ENCODE results near the gene STAT3.
"Not testable (repeated sequence)": the region's sequence is repeated elsewhere in the genome, so short reads cannot be mapped to it uniquely, and the experiment has no call there.

Gene STAT3

GRCh38 chr17:42279776-42280630 is 108.2 kb downstream of the STAT3 start:
- no peak for DNase-seq (ENCODE audit: low read depth, low spot score)

DNA sequence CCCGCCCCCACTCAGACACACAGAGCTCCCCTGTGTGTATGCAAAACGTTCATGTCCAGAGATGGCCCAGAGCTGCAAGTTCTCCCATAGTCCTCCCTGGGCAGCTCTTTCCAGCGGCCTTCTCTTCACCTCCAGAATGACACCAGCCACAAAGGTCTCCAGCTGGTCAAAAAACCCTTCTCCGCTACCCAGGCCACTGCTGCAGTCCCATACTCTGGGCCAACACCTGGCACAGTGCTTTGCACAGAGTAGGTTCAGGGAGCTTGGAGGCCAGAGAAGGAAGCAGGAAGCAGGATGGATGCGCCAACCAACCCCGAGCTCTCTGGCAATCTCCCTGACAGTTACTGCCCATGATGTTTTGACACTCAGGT is 110.9 kb downstream of the STAT3 start:
- no peak for DNase-seq (ENCODE audit: low read depth, low spot score)

DNA sequence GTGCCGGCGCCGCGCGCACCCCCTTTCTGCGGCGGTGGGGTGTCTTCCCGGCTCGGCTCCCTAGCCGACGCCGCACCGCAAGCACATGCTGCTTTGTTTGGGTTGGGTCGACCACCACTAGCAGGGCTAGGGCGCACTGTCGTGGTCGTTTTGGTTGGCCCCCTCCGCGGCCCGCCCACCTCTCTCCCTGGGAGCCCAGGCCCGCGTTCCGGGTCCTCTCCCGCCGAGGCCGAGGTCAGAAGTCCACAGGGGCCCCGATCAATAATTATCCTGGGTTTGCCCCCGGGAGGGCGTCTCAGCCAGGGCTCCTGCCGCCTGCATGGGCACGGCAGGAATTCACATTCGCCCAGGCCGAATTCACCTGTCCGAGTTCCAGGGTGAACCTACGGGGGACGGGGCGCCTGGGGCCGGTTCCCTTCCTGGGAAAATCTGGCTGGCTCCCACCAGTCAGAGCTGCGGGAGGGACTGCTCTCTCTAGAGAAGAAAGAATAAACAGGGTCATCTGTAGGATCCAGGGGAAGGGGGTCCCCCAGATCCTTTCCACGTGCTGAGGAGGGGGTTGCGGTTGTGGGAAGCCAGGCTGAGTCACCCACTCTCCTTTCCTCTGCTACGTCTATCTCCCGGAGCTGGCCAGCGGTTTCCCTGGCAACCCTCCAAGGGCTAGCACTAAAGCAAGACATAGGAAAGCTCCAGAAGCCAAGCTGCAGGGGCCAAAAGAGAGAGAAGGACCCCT is 111.5 kb downstream of the STAT3 start:
- no peak for DNase-seq (ENCODE audit: low read depth, low spot score)

GRCh38 chr17:42276359-42276608 is 112.0 kb downstream of the STAT3 start, which contains the start of gene STAT5B:
Gene STAT5B, minus strand, starts transcription at chr17:42276391. Its CDS starts 44,264 bp downstream, at chr17:42232127.
- DNase-seq (ENCODE audit: low read depth, low spot score) = no peak

DNA sequence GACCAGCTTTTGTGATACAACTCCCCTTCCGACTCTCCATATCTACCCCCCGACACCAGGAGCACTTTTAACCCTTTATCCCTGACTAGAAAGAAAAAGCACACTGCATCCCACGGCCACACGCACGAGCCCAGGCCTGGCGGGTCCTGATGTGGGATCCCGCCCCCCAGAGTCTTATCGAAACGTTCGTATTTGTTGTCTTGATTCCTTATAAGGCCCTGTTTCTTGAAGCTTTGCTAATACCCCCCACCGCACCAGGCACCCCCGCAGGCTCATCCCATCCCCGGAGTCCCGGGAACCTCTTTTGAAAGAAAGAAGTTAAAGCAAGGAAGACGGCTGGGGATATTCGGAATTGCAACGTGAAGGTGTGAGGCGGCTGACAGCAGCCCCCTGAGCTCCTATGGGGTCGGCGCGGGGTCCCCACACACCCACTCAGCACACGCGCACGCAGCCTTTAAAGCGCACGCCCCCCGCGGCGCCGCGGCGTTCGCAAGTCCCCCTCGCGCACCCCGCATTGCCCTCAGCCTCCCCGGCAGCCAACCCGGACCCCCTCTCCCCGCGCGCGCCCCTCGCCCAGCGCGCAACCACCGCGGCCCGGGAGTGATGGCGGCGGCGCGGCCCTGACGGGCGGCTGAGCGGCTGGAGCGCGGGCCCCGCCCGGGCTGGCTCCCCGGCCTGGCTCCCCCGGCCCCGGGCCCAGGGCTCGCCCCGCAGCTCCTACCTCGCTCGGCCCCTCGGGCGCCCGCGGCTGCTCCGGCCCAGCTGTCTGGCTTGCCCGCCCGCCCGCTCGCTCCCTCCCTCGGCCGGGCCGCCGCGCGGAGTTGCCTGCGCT is 112.5 kb downstream of the STAT3 start:
- no peak for DNase-seq (ENCODE audit: low read depth, low spot score)

DNA sequence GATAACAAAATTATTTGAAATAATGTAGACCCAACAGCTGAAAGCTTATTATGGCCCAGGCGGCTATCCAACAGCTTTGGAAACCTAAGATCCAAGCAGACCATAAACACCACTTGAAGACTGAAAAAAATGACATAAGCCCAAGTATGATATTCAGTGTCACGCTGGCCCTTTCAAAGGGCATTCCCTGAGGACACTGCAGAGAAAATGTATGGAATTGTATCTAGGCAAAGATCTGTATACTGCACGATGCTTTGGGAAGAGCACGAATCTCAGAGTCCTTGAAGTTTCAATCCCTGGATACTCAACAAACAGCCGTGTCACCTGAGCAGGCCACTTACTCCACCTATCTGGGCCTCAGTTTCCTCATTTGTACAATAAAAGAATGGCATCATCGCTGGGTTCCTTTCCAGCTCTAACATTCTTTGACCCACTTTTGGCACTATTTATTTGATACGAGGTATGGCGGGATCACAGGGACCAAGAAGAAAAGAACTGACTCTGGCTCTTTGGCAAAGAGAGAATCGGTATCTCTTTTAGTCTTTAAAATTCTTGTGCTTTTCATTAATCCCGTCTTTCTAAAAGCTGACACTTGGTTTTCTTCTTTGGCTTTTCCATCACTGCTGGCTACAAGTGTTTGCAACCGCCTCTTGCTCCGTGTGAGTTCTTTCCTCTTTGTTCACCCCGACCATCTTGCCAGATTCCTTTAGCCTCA is 113.3 kb downstream of the STAT3 start:
- DNase-seq (ENCODE audit: low read depth, low spot score) = no peak

DNA sequence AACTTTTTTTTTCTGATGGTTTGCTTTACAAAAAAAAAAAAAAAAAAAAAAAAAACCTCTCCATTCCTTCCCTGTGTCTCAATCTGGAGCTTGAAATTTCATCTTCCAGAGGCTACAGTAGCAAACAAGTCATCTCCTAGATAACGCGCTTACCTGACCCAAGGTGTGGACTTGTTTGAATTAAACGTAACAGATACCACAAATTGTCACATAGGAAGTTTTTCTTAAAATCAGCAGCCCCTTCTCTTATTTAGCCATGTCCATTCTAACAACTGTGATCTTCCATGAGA is 114.0 kb downstream of the STAT3 start:
- no peak for DNase-seq (ENCODE audit: low read depth, low spot score)

DNA sequence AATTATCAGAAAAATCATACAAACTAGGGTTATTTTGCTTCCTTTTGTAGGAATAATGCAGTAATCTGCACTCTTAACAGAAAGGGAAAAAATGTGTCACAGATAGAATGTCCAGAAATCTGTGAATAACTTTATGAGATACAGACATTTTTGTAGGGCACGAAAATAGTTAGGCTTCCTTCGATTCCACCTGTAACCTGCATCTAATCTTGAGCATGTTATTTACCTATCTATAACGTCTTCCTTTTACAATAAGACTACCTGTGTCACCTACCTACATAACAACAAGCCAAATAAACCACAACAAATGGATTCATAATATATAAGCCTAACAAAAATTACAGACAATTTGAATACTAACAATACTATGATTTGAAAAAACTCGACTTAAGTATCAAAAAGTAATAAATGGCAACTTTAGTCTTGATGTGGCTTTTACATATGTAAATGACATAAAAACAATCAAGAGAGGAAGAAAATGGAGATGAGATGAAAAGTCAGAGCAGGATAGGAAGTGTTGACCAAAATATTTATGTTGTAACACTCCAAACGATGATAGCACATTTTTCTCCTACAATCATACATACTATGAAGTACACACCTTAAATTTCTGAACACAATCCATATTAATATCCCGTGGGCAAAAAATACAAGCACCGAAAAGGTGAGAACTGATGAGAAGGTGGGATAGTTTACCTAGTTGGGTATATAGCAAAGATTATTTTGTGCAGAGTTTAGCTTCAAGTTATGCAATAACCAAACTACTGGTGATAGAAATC is 114.6 kb downstream of the STAT3 start:
- DNase-seq (ENCODE audit: low read depth, low spot score) = no peak

GRCh38 chr17:42272162-42272907 is 115.9 kb downstream of the STAT3 start:
- no peak for DNase-seq (ENCODE audit: low read depth, low spot score)

DNA sequence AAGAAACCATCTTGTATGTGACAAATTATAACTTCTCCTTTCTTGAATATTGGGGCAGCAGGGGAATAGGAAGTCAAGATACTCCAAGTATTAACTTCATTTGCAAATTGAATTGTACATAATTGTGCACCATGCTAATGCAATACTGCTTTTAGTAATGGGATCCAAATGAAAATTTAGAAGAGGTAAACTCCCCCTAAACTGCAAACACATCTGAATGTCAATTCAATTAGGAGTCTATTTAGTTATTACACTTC is 116.5 kb downstream of the STAT3 start:
- DNase-seq (ENCODE audit: low read depth, low spot score) = no peak

DNA sequence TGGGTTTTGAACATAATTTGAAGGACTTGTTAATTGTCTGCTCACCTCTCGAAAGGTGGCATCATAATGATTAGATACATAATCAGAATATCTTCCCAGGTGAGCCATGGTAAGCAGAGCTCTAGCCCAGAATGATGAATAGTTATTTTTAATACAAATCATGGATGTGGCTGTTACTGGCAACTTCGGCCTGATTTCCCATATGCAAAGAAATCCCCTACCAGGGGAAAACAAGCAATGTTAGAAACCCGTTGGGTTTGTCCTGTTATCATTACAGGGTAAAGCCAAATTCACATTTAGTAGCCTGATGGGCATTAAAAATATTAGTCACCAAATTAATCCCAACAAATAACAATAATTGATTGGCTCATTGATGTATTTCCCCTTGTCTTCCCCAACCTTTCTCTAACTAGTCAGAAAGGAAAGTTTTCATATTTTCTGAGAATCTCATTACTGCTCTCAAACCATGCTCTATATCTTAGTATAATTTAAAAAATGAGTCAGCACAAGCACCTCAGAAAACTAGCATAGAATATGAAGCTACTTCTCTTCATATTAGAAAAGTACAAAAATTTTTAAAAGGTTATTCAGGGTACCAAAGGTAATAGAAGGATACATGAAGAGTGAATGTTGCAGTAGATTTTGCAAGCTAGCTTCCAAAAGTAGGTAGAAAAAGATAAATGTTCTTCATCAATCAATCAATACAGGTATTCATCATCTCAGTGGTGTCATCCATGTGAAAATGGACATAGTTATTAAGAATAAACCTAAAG is 117.0 kb downstream of the STAT3 start:
- no peak for DNase-seq (ENCODE audit: low read depth, low spot score)

- DNase-seq (ENCODE audit: low read depth, low spot score) = no peak
These were observed 117.6 kb downstream of the STAT3 start for GRCh38 chr17:42270596-42270995.

- DNase-seq (ENCODE audit: low read depth, low spot score) = no peak
These were observed 118.1 kb downstream of the STAT3 start for GRCh38 chr17:42270170-42270535.

GRCh38 chr17:42268236-42268635 is 120.0 kb downstream of the STAT3 start:
- DNase-seq (ENCODE audit: low read depth, low spot score) = no peak

DNA sequence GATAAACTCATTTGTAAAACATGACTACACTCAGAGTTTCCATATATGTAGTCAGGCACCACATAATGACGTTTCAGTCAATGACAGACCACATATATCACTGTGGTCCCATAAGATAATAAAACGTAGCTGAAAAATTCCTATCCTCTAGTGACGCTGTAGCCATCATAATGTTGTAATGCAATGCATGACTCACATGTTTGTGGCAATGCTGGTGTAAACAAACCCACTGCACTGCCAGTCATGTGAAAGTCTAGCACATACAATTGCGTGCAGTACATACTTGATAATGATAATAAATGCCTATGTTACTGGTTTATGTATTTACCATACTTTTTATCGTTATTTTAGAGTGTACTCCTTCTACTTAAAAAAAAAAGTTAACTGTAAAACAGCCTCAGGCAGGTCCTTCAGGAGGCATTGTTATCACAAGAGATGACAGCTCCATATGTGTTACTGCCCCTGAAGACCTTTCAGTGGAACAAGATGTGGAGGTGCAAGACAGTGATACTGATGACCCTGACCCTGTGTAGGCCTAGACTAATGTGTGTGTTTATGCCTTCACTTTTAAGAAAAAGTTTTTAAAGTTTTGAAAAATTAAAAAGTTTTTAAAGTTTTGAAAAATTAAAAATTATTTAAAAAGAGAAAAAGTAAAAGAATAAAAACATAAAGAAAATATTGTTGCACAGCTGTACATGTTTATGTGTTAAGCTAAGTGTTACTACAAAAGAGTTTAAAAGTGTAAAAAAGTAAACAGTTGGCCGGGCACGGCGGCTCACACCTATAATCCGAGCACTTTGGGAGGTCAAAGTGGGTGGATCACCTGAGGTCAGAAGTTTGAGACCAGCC is 121.1 kb downstream of the STAT3 start:
- DNase-seq (ENCODE audit: low read depth, low spot score) = no peak

- no peak for DNase-seq (ENCODE audit: low read depth, low spot score)
These were observed 121.8 kb downstream of the STAT3 start for GRCh38 chr17:42266462-42266861.

- not testable (repeated sequence) for DNase-seq (ENCODE audit: low read depth, low spot score)
These were observed 123.9 kb downstream of the STAT3 start for GRCh38 chr17:42264366-42264765.
